ENCODE data around the gene TCTN1.

Gene TCTN1

DNA sequence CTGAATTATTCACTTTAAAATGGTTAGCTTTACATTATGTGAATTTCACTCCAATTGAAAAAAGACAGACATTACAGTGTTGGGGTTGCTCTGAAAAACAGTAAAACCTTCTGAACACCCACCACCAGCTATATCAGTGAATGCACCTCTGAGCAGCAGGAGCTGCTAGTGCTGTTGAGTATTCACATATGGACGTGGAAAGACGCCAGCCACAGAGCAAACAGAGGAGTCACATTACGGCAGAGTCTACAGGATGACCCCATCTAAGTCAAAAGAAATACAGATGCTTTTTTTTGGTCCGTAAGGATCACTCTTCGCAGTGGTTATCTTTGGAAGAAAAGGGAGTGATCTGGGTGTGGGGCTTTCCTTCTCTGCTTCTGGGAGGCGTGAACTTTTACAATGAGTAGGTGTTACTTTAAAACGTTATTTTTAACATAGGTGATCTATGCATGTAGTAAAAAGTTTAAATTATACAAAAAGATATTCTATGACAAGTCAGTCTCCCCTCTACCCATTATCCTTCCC lies 70.4 kb downstream of the TCTN1 start:
- Histone ChIP-seq H2AFZ (ENCODE audit: low read depth, low read length) (no peak overlapping the region), H3K36me3 (ENCODE audit: control insufficient read depth in 1 of 2, insufficient read depth in 2 of 2, low read depth in 1 of 2, low read length in 2 of 2) (no peaks in the 10 kb centered on the region), H3K9ac (ENCODE audit: low read length) (no peak overlapping the region), H3K27me3 (ENCODE audit: control insufficient read depth in 1 of 2, insufficient read depth in 1 of 2, low read length in 2 of 2) (peaks cover 9 to 19% of the 10 kb centered on the region in 2 experiments), H3K14ac (ENCODE audit: low read length in 2 of 2) (no peak overlapping the region), H3K9me3 (ENCODE audit: control insufficient read depth, low read length) (peaks cover 6% of the 10 kb centered on the region), H3K4me1 (ENCODE audit: control insufficient read depth, insufficient read depth, low read depth, low read length) (peaks cover 6% of the 10 kb centered on the region), H3K4ac (ENCODE audit: low read depth in 1 of 2, low read length in 2 of 2) (no peak overlapping the region), H3K4me3 (ENCODE audit: insufficient read depth in 1 of 2, low read depth in 1 of 2, low read length in 2 of 2) (no peak overlapping the region), H3K4me2 (ENCODE audit: low read length, poor library complexity, severe bottlenecking) (no peak overlapping the region), H2BK15ac (ENCODE audit: low read depth, poor library complexity, severe bottlenecking) (no peak overlapping the region), H3K79me1 (replicated peaks; ENCODE audit: low read length, poor library complexity, severe bottlenecking) (no peaks in the 10 kb centered on the region), H2BK5ac (ENCODE audit: low read depth, low read length, poor library complexity, severe bottlenecking) (no peak overlapping the region), H4K8ac (ENCODE audit: low read length) (no peak overlapping the region), H2BK12ac (ENCODE audit: low read length in 2 of 2) (no peak overlapping the region), H3K27ac (ENCODE audit: low read length, poor library complexity, severe bottlenecking) (no peak overlapping the region), H4K91ac (ENCODE audit: low read length) (no peak overlapping the region), H2BK120ac (ENCODE audit: low read depth, low read length) (no peak overlapping the region), H3K23ac (ENCODE audit: low read length in 2 of 2) (no peak overlapping the region), H3K18ac (ENCODE audit: low read depth in 1 of 2, low read length in 2 of 2) (no peak overlapping the region), H2AK5ac (ENCODE audit: low read length, severe bottlenecking) (no peak overlapping the region)
- no peak for DNase-seq
- 72% methylated on average over 5 of the region's 7 CpGs for WGBS

DNA sequence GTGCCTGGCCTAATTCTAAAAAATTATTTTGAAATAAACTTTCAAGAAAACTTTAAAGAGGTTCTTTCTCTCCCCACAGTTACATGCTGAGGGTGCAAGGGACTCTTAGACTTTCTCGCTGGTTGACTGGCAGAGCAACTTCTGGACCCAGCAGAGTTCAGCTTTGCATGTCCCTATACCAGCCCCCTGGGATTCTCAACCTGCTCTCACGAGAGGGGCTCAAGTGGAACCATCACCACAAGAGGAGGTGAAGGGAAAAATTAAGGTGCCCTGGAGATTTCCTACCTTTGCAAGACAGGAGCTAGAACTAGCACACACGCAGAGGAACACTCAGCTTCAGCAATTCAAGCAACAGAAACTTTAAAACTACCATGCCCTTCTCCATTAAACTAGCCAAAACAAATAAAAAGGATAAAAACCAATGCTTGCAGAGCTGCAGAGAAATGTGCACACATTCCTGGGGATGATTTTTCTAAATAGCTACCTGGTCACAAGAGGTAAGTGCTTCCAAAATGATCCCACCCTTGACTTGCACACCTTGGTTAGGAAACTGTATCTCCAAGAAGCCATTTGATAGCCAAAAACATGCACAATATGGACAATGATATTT lies 72.5 kb downstream of the TCTN1 start:
- Histone ChIP-seq H2AK5ac (ENCODE audit: low read length, severe bottlenecking) (no peak overlapping the region), H3K14ac (ENCODE audit: low read length in 2 of 2) (no peak overlapping the region), H3K4me3 (ENCODE audit: insufficient read depth in 1 of 2, low read depth in 1 of 2, low read length in 2 of 2) (no peak overlapping the region), H3K4me2 (ENCODE audit: low read length, poor library complexity, severe bottlenecking) (no peak overlapping the region), H3K23ac (ENCODE audit: low read length in 2 of 2) (no peak overlapping the region), H4K91ac (ENCODE audit: low read length) (no peak overlapping the region), H3K4ac (ENCODE audit: low read depth in 1 of 2, low read length in 2 of 2) (no peak overlapping the region), H3K18ac (ENCODE audit: low read depth in 1 of 2, low read length in 2 of 2) (no peak overlapping the region), H4K8ac (ENCODE audit: low read length) (no peak overlapping the region), H2BK120ac (ENCODE audit: low read depth, low read length) (no peak overlapping the region), H3K79me1 (replicated peaks; ENCODE audit: low read length, poor library complexity, severe bottlenecking) (no peaks in the 10 kb centered on the region), H3K9ac (ENCODE audit: low read length) (no peak overlapping the region), H2BK5ac (ENCODE audit: low read depth, low read length, poor library complexity, severe bottlenecking) (no peak overlapping the region), H2BK15ac (ENCODE audit: low read depth, poor library complexity, severe bottlenecking) (no peak overlapping the region), H3K27ac (ENCODE audit: low read length, poor library complexity, severe bottlenecking) (no peak overlapping the region), H3K4me1 (ENCODE audit: control insufficient read depth, insufficient read depth, low read depth, low read length) (peaks cover 13% of the 10 kb centered on the region), H3K36me3 (ENCODE audit: control insufficient read depth in 1 of 2, insufficient read depth in 2 of 2, low read depth in 1 of 2, low read length in 2 of 2) (no peaks in the 10 kb centered on the region), H2BK12ac (ENCODE audit: low read length in 2 of 2) (no peak overlapping the region), H3K27me3 (ENCODE audit: control insufficient read depth in 1 of 2, insufficient read depth in 1 of 2, low read length in 2 of 2) (peaks cover 9 to 23% of the 10 kb centered on the region in 2 experiments), H3K9me3 (ENCODE audit: control insufficient read depth, low read length) (peaks cover 6% of the 10 kb centered on the region), H2AFZ (ENCODE audit: low read depth, low read length) (no peak overlapping the region)
- WGBS = 86% methylated on average over 3 of the region's 3 CpGs
- no peak for DNase-seq

DNA sequence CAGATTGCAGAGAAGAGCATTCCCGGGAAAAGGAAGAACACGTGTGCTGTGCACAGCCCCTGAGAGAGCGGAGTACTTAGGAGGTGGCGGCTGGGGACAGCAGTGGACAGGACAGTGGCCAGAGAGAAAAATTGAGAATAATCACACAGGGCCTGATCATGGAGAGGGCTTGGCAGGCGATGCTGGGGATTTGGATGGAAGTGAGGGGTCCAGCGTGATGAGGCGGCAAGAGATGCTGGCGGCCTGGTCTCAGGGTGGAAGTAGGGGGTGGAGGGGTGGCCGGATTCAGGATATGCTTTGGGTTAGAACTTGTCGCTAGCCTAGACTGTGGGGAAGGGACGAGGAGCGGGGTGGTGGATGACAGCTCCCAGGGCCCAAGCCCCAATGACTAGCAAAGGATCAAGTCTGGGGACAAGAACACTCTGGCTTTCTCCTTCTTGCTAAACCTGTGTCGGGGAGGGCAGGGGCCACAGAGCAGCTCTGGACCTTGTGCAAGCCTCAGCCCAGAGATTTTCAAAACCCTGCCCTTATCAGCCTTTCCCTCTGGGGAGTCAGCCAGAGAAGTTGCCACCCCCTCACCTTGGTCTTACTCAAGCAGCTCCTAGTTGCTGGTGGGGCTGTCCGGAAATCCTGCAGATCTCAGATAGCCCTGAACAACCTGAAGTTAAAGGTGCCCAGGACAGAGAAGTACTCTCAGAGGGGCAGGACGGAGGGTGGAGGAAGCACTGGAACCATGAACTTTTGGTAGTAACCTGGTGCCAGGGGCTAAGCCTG lies 73.7 kb downstream of the TCTN1 start:
- Histone ChIP-seq H2AFZ (ENCODE audit: low read depth, low read length) (no peak overlapping the region), H3K9ac (ENCODE audit: low read length) (no peak overlapping the region), H3K79me1 (replicated peaks; ENCODE audit: low read length, poor library complexity, severe bottlenecking) (no peaks in the 10 kb centered on the region), H4K91ac (ENCODE audit: low read length) (no peak overlapping the region), H2BK12ac (ENCODE audit: low read length in 2 of 2) (no peak overlapping the region), H4K8ac (ENCODE audit: low read length) (no peak overlapping the region), H3K4ac (ENCODE audit: low read depth in 1 of 2, low read length in 2 of 2) (no peak overlapping the region), H3K4me3 (ENCODE audit: insufficient read depth in 1 of 2, low read depth in 1 of 2, low read length in 2 of 2) (no peak overlapping the region), H2BK15ac (ENCODE audit: low read depth, poor library complexity, severe bottlenecking) (no peak overlapping the region), H3K18ac (ENCODE audit: low read depth in 1 of 2, low read length in 2 of 2) (no peak overlapping the region), H2BK5ac (ENCODE audit: low read depth, low read length, poor library complexity, severe bottlenecking) (no peak overlapping the region), H2BK120ac (ENCODE audit: low read depth, low read length) (no peak overlapping the region), H3K4me2 (ENCODE audit: low read length, poor library complexity, severe bottlenecking) (no peak overlapping the region), H2AK5ac (ENCODE audit: low read length, severe bottlenecking) (no peak overlapping the region), H3K4me1 (ENCODE audit: control insufficient read depth, insufficient read depth, low read depth, low read length) (peaks cover 13% of the 10 kb centered on the region), H3K23ac (ENCODE audit: low read length in 2 of 2) (no peak overlapping the region), H3K27me3 (ENCODE audit: control insufficient read depth in 1 of 2, insufficient read depth in 1 of 2, low read length in 2 of 2) (peaks cover 9 to 23% of the 10 kb centered on the region in 2 experiments), H3K36me3 (ENCODE audit: control insufficient read depth in 1 of 2, insufficient read depth in 2 of 2, low read depth in 1 of 2, low read length in 2 of 2) (no peaks in the 10 kb centered on the region), H3K27ac (ENCODE audit: low read length, poor library complexity, severe bottlenecking) (no peak overlapping the region), H3K9me3 (ENCODE audit: control insufficient read depth, low read length) (peaks cover 6% of the 10 kb centered on the region), H3K14ac (ENCODE audit: low read length in 2 of 2) (no peak overlapping the region)
- no peak for DNase-seq
- 92% methylated on average over 15 of the region's 15 CpGs for WGBS

All from mesenchymal stem cell (in vitro differentiated cells and primary cell).